CD14-positive monocyte (primary cell): ENCODE measurements around the gene MAD1L1. TPM values are rescaled to one million over a fixed set of nuclear protein-coding genes. Genes with fewer than 3 reads are reported as not detected.
A peak's percentile ranks its signal among the peaks of the same experiment; 100 is the strongest.

Source experiments
- DNase-seq, 3 donors: peaks; one replicate each; pipeline ENCODE4 v3.0.0-alpha.2; 2011 to 2022
- H2AFZ ChIP-seq: 2 replicates; pipeline ENCODE4 v1.6.0; 2012; ENCODE audit warnings: mild to moderate bottlenecking, low read depth, low read length, inconsistent platforms; ENCODE audit not compliant: insufficient read depth, poor library complexity, severe bottlenecking
- H3K27ac ChIP-seq, 2 donors: 1 replicate in 1 of 2; 2 replicates in 1 of 2; pipeline ENCODE4 v1.5.1; 2012 to 2013; ENCODE audit warnings: low read length in 2 of 2, control low read depth in 1 of 2, inconsistent platforms in 1 of 2, low read depth in 1 of 2, mild to moderate bottlenecking in 1 of 2
- H3K27me3 ChIP-seq, 2 donors: one replicate each; pipeline versions ENCODE4 v1.6.0 to v1.6.1; 2011 to 2013; ENCODE audit warnings: low read length in 2 of 2; ENCODE audit not compliant: control insufficient read depth in 2 of 2, insufficient read depth in 2 of 2
- H3K36me3 ChIP-seq, 2 donors: replicated peaks in 1 of 2; 1 replicate in 1 of 2; 2 replicates in 1 of 2; pipeline versions ENCODE4 v1.5.1 to v1.6.1; 2012 to 2013; ENCODE audit warnings: low read length in 2 of 2, control low read depth in 1 of 2, inconsistent platforms in 1 of 2, mild to moderate bottlenecking in 1 of 2; ENCODE audit not compliant: insufficient read depth in 2 of 2, control insufficient read depth in 1 of 2
- H3K4me1 ChIP-seq, 2 donors: 1 replicate in 1 of 2; 2 replicates in 1 of 2; pipeline versions ENCODE4 v1.5.1 to v1.6.1; 2012 to 2013; ENCODE audit warnings: low read length in 2 of 2, control low read depth in 1 of 2, inconsistent platforms in 1 of 2, mild to moderate bottlenecking in 1 of 2, moderate library complexity in 1 of 2; ENCODE audit not compliant: insufficient read depth in 2 of 2, control insufficient read depth in 1 of 2
- H3K4me2 ChIP-seq: replicated peaks from 2 replicates; pipeline ENCODE3; 2012; ENCODE audit warnings: low read length, moderate library complexity, mild to moderate bottlenecking; ENCODE audit not compliant: poor library complexity, severe bottlenecking; ENCODE audit errors: extremely low read depth
- H3K4me3 ChIP-seq, 3 experiments: fragments of 200-600 bp in 1 of 3; sonication (generic) in 1 of 3; replicated peaks in 1 of 3; 1 replicate in 2 of 3; 2 replicates in 1 of 3; pipeline ENCODE4 v1.5.1; 2011 to 2013; ENCODE audit warnings: low read length in 3 of 3, mild to moderate bottlenecking in 3 of 3, control low read depth in 2 of 3, low read depth in 2 of 3, inconsistent platforms in 1 of 3, moderate library complexity in 1 of 3
- H3K79me2 ChIP-seq: 2 replicates; pipeline ENCODE4 v1.6.0; 2012; ENCODE audit warnings: mild to moderate bottlenecking, control low read depth, inconsistent platforms, low read length, moderate library complexity; ENCODE audit not compliant: insufficient read depth
- H3K9ac ChIP-seq: 2 replicates; pipeline ENCODE4 v1.6.0; 2017; ENCODE audit warnings: low read length, mild to moderate bottlenecking; ENCODE audit not compliant: insufficient read depth, poor library complexity, severe bottlenecking
- H3K9me3 ChIP-seq, 2 donors: replicated peaks in 1 of 2; 1 replicate in 1 of 2; 2 replicates in 1 of 2; pipeline versions ENCODE4 v1.5.1 to v1.6.1; 2012 to 2013; ENCODE audit warnings: low read length in 2 of 2, control low read depth in 1 of 2; ENCODE audit not compliant: control insufficient read depth in 1 of 2, insufficient read depth in 1 of 2
- H4K20me1 ChIP-seq: 2 replicates; pipeline ENCODE4 v1.6.0; 2012; ENCODE audit warnings: mild to moderate bottlenecking, low read length, control low read depth, moderate library complexity; ENCODE audit not compliant: insufficient read depth
- H3K27ac Mint-ChIP-seq, 7 donors: one replicate each; pipeline ENCODE4 v1.8.0; 2020; ENCODE audit warnings: mild to moderate bottlenecking in 7 of 7, mixed read lengths in 7 of 7, moderate library complexity in 6 of 7, inconsistent platforms in 2 of 7
- H3K27me3 Mint-ChIP-seq, 3 donors: one replicate each; pipeline ENCODE4 v1.8.0; 2021 to 2022; ENCODE audit warnings: low read depth in 3 of 3, mild to moderate bottlenecking in 3 of 3, mixed read lengths in 3 of 3, moderate library complexity in 3 of 3, inconsistent platforms in 1 of 3
- H3K36me3 Mint-ChIP-seq, 2 donors: one replicate each; pipeline ENCODE4 v1.8.0; 2020; ENCODE audit warnings: mixed read lengths in 2 of 2, inconsistent platforms in 1 of 2, mild to moderate bottlenecking in 1 of 2
- H3K4me1 Mint-ChIP-seq: one replicate; pipeline ENCODE4 v1.8.0; 2020; ENCODE audit warnings: mild to moderate bottlenecking, mixed read lengths
- H3K4me3 Mint-ChIP-seq, 2 donors: one replicate each; pipeline ENCODE4 v1.8.0; 2020; ENCODE audit warnings: mild to moderate bottlenecking in 2 of 2, mixed read lengths in 2 of 2, moderate library complexity in 1 of 2
- H3K9me3 Mint-ChIP-seq, 7 donors: one replicate each; pipeline ENCODE4 v1.8.0; 2020 to 2022; ENCODE audit warnings: mixed read lengths in 7 of 7, mild to moderate bottlenecking in 6 of 7, moderate library complexity in 6 of 7, inconsistent platforms in 2 of 7
- CTCF ChIP-seq: fragments of 200-600 bp; IDR thresholded peaks from one replicate; pipeline ENCODE4 v1.8.0; 2022; ENCODE audit warnings: antibody characterized with exemption, mild to moderate bottlenecking
- WGBS: methylation state at CpG from one replicate; pipeline ENCODE4 v1.1.5; 2013; ENCODE audit warnings: missing lambda C conversion rate; ENCODE audit not compliant: insufficient coverage; 5-methylcytosine and 5-hydroxymethylcytosine counted together
- intact Hi-C, 2 donors: fragments of 100-400 bp; cut with micrococcal nuclease; formaldehyde crosslinking; loops; one replicate each; pipeline versions ENCODE4 v1.15.0 to v1.15.1; 2023
- polyA plus RNA-seq, 3 donors: library from polyadenylated mRNA; depleted of rRNA in 1 of 3; unstranded in 2 of 3; stranded (reverse) in 1 of 3; fragments of 300-500 nt in 2 of 3; fragments of >200 nt in 1 of 3; fragmentation: Illumina TruSeq in 2 of 3; gene quantifications; 1 replicate in 2 of 3; 2 replicates in 1 of 3; pipeline ENCODE4 v1.2.3, GENCODE V29; 2012 to 2021

Gene MAD1L1
- polyA plus RNA-seq, 3 donors, result 22.0 to 39.4 (median 33.2) TPM

- H3K4me3 Mint-ChIP-seq, result no peak overlapping the region
- peak overlapping the region in 6 of 7 donors; percentile 18 to 89 (median 68) for H3K27ac Mint-ChIP-seq
- no peaks in the 10 kb centered on the region for H3K9me3 Mint-ChIP-seq
- Histone ChIP-seq H3K9ac (peak overlapping the region; percentile 57), H3K4me1 (peaks cover 41 to 46% of the 10 kb centered on the region in 2 donors), H3K9me3 (no peaks in the 10 kb centered on the region), H3K27ac (peak overlapping the region in 1 of 2 donors; percentile 84), H3K79me2 (peaks cover 12% of the 10 kb centered on the region), H3K4me2 (no peak overlapping the region), H3K27me3 (no peaks in the 10 kb centered on the region), H4K20me1 (peaks cover 62% of the 10 kb centered on the region), H3K36me3 (peaks cover 0 to 13% of the 10 kb centered on the region in 2 donors), H3K4me3 (no peak overlapping the region), H2AFZ (no peak overlapping the region)
- TF ChIP-seq CTCF, result no peak
- 91% methylated on average over 25 of the region's 31 CpGs for WGBS
- peaks cover 24 to 30% of the 10 kb centered on the region in 2 donors for H3K36me3 Mint-ChIP-seq
- peaks cover 0 to 5% (median 0%) of the 10 kb centered on the region in 3 donors for H3K27me3 Mint-ChIP-seq
- intact Hi-C loops, result no loop called here
- H3K4me1 Mint-ChIP-seq, result peaks cover 54% of the 10 kb centered on the region
- no peak for DNase-seq
These were observed 315.3 kb downstream of the MAD1L1 start for GRCh38 chr7:1917221-1918062.

GRCh38 chr7:1916601-1916970, 316.2 kb downstream of the MAD1L1 start:
- Histone ChIP-seq H3K36me3 (peaks cover 0 to 19% of the 10 kb centered on the region in 2 donors), H3K4me3 (no peak overlapping the region), H2AFZ (no peak overlapping the region), H3K79me2 (peaks cover 12% of the 10 kb centered on the region), H3K4me1 (peaks cover 35 to 37% of the 10 kb centered on the region in 2 donors), H3K9me3 (no peaks in the 10 kb centered on the region), H3K27ac (peak overlapping the region; percentile 42 to 84), H3K27me3 (no peaks in the 10 kb centered on the region), H3K9ac (peak overlapping the region; percentile 57), H3K4me2 (no peak overlapping the region), H4K20me1 (peaks cover 71% of the 10 kb centered on the region)
- Mint-ChIP-seq H3K4me1 (peaks cover 46% of the 10 kb centered on the region), H3K9me3 (no peaks in the 10 kb centered on the region), H3K4me3 (no peak overlapping the region), H3K27me3 (peaks cover 0 to 5% (median 0%) of the 10 kb centered on the region in 3 donors), H3K36me3 (peaks cover 20 to 33% of the 10 kb centered on the region in 2 donors), H3K27ac (peak overlapping the region; percentile 43 to 92 (median 88))
- no peak for DNase-seq
- TF ChIP-seq CTCF, result no peak
- WGBS, result 96% methylated on average over 9 of the region's 16 CpGs
- intact Hi-C loops, result no loop called here
